Neural crest cell (in vitro differentiated cells): ENCODE measurements around the gene KIAA0753. TPM values are rescaled to one million over a fixed set of nuclear protein-coding genes. Genes with fewer than 3 reads are reported as not detected.

ENCODE experiments used
- DNase-seq: peaks from one replicate; pipeline ENCODE4 v3.0.0; 2021; ENCODE audit warnings: low read depth, mixed read lengths, low spot score
- H3K27ac Mint-ChIP-seq: one replicate; pipeline ENCODE4 v1.8.0; 2021; ENCODE audit warnings: mild to moderate bottlenecking, mixed read lengths; ENCODE audit not compliant: unreplicated experiment
- H3K27me3 Mint-ChIP-seq: 2 replicates; pipeline ENCODE4 v1.8.0; 2021; ENCODE audit warnings: low read depth, mild to moderate bottlenecking, mixed read lengths
- H3K36me3 Mint-ChIP-seq: 2 replicates; pipeline ENCODE4 v1.8.0; 2021; ENCODE audit warnings: low read depth, mild to moderate bottlenecking, mixed read lengths
- H3K4me1 Mint-ChIP-seq: 2 replicates; pipeline ENCODE4 v1.8.0; 2021; ENCODE audit warnings: mixed read lengths
- H3K4me3 Mint-ChIP-seq: one replicate; pipeline ENCODE4 v1.8.0; 2021; ENCODE audit warnings: mild to moderate bottlenecking, mixed read lengths
- H3K9me3 Mint-ChIP-seq: 2 replicates; pipeline ENCODE4 v1.8.0; 2021; ENCODE audit warnings: mixed read lengths
- long read RNA-seq: library from polyadenylated mRNA; unstranded; transcript quantifications from one replicate; pipeline ENCODE4 v2.0.0, GENCODE V29; 2020
- total RNA-seq: library from RNA; stranded (reverse); gene quantifications from 2 replicates; pipeline ENCODE4 v1.2.1, GENCODE V29; 2021
- TF ChIP-seq, protein P1 (sequence below): fragments of 200-600 bp; sonication (generic); conservative IDR thresholded peaks from 2 replicates; pipeline ENCODE4 v1.5.0; 2021; ENCODE audit warnings: antibody characterized with exemption, mild to moderate bottlenecking

Gene KIAA0753
- 42.3 and 44.1 TPM in 2 replicates for total RNA-seq
- long read RNA-seq, full-length matches to known transcripts: 6 of 21 reads
- long read RNA-seq, partial matches to known transcripts: 11 of 21 reads
- long read RNA-seq, other reads (novel, unspliced or antisense): 4 of 21 reads

DNA sequence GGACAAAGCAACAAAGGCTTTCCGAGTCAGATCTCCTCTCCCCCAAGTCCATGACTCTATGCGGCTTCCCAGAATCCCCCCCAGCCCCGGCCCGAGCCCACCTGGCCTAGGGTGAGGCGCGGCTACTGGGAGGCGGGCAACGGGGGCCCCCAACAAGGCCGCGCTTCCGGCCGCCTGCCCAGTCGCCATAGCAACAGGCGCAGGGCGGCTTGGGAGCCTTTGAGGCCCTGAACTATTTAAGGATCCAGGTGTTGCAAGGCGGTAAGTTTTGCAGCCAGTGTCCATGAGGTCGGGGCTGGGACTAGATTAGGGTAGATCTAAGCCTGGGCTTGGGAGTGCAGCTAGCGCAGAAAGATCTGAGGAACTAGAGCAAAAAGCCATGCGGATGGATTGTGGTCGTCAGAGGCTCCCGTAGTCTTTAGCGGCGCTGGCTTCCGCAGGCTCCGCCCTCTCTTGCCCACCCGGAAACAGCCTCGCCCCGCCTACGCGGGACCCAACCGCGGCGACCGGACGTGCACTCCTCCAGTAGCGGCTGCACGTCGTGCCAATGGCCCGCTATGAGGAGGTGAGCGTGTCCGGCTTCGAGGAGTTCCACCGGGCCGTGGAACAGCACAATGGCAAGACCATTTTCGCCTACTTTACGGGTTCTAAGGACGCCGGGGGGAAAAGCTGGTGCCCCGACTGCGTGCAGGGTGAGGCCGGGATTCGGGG lies at the start of gene KIAA0753, which contains the start of gene TXNDC17:
TSS of gene KIAA0753 (minus strand) at position 176 of the 711 bp plus-strand sequence. CDS start 5,608 bp downstream, outside the sequence.
TSS of gene TXNDC17 (plus strand) at position 525 of the 711 bp plus-strand sequence. CDS start at position 548, 23 bp downstream.
- no peaks in the 10 kb centered on the region for H3K27me3 Mint-ChIP-seq
- peak; percentile 91 for DNase-seq
- H3K4me1 Mint-ChIP-seq: peaks cover 30% of the 10 kb centered on the region
- no peaks in the 10 kb centered on the region for H3K9me3 Mint-ChIP-seq
- H3K36me3 Mint-ChIP-seq: no peaks in the 10 kb centered on the region
- TF ChIP-seq, protein P1, sequence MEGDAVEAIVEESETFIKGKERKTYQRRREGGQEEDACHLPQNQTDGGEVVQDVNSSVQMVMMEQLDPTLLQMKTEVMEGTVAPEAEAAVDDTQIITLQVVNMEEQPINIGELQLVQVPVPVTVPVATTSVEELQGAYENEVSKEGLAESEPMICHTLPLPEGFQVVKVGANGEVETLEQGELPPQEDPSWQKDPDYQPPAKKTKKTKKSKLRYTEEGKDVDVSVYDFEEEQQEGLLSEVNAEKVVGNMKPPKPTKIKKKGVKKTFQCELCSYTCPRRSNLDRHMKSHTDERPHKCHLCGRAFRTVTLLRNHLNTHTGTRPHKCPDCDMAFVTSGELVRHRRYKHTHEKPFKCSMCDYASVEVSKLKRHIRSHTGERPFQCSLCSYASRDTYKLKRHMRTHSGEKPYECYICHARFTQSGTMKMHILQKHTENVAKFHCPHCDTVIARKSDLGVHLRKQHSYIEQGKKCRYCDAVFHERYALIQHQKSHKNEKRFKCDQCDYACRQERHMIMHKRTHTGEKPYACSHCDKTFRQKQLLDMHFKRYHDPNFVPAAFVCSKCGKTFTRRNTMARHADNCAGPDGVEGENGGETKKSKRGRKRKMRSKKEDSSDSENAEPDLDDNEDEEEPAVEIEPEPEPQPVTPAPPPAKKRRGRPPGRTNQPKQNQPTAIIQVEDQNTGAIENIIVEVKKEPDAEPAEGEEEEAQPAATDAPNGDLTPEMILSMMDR: no peak
- peak within 1 kb of the TSS; percentile 98 for H3K4me3 Mint-ChIP-seq
- H3K27ac Mint-ChIP-seq: peak within 1 kb of the TSS; percentile 100

DNA sequence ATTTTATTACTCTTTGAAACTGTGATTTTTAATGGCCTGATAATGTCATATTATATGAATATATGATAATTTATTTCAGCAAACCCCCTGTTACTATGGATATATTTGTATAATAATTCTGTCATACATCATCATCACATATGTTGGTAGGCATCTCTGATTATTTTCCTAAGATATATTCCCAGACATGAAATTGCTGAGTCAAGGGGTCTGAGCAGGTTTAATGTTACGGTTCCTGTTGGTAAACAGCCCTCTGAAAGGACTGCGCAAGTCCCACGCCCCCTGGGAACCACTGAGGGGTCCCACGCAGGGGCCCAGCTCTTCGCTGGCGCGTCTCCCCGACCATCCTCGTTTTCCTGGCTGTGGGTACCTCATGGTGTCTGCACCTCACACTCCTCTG lies 48.4 kb upstream of the KIAA0753 start:
- DNase-seq: no peak
- Mint-ChIP-seq H3K27ac (no peak overlapping the region), H3K9me3 (no peaks in the 10 kb centered on the region), H3K4me1 (no peaks in the 10 kb centered on the region), H3K4me3 (no peak overlapping the region), H3K27me3 (peaks cover 40% of the 10 kb centered on the region), H3K36me3 (no peaks in the 10 kb centered on the region)
- TF ChIP-seq, protein P1: no peak

DNA sequence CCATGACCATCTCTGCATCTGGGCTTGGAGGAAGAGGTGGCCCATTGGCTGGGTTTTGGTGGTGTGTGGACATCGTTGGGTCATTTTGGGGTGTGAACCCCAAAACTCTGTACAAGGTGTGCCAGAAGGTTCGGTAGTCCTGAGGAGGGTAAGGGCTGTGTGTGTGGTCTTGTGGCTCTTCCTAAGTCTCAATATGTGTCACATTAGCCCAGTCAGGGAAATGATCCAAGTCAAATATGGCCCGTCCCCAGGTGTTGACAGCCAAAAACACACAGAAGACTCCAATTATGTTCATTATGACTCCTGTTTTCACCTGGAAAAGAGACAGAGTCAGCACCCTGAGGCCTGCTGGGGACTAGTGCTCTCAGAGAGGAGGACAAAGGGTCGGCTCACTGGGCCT lies 45.5 kb upstream of the KIAA0753 start:
- H3K27me3 Mint-ChIP-seq: peaks cover 22% of the 10 kb centered on the region
- no peak overlapping the region for H3K27ac Mint-ChIP-seq
- H3K4me3 Mint-ChIP-seq: no peak overlapping the region
- no peak for DNase-seq
- no peaks in the 10 kb centered on the region for H3K36me3 Mint-ChIP-seq
- TF ChIP-seq, protein P1: no peak
- H3K9me3 Mint-ChIP-seq: peaks cover 2% of the 10 kb centered on the region
- H3K4me1 Mint-ChIP-seq: no peaks in the 10 kb centered on the region

DNA sequence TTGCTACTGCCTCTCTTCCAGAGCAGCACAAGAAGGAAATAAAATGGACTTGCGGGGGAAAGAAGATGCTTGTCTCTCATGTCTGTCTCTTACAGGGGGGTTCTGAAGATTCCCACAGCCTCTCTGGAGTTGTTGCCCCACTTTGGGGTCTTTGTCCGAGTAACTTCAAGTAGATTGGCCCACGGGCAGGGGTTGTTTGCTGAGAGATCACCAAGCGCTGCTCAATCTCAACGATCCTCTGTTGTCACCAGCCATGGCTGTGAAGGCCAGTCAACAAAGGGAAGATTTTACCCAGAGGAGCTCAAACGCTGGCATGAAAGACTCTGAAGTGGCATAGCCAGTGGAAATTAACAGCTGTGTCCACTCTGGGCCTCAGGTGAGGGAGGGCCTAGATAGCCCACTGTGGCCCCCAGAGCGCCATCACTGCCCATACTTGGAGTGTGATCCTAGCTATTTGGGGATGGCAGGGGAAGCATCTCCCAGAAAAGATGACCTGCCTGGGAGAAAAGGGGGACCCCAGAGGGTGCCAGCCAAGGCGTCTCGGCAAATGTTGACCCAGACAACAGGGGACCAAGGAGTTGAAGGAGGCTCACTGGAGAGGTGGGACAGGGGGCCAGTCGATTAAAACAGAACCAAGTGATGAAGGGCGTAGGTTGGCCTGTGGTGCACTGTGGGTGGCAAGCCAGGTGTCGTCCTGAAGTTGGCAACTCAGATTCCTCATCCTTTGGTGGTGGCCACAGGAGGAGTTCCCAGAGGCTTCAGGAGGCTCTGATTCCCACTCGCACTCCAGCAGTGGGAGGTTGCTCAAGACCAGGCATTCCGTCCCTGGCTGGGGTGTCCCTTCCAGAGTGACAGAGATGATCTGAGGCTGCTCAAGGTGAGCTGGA lies 44.6 kb upstream of the KIAA0753 start:
- H3K36me3 Mint-ChIP-seq: no peaks in the 10 kb centered on the region
- no peak for DNase-seq
- no peaks in the 10 kb centered on the region for H3K4me1 Mint-ChIP-seq
- no peak overlapping the region for H3K4me3 Mint-ChIP-seq
- peaks cover 2% of the 10 kb centered on the region for H3K9me3 Mint-ChIP-seq
- H3K27ac Mint-ChIP-seq: no peak overlapping the region
- TF ChIP-seq, protein P1: no peak
- H3K27me3 Mint-ChIP-seq: peaks cover 25% of the 10 kb centered on the region

DNA sequence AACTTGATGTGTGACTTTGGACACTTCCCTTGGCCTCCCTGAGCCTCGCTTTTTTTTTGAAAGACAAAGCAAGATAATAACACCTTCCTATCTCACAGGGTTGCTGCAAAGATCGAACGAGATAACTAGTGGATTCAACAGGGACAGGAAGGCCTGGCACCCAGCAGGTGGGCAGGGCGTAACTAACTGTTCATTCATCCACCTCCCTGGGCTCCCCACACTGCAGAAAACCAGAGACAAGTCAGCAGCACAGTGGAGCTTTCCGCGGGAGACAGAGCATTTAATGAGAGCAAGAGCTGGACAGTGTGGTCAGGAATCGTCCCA lies 43.9 kb upstream of the KIAA0753 start:
- H3K36me3 Mint-ChIP-seq: no peaks in the 10 kb centered on the region
- H3K27ac Mint-ChIP-seq: no peak overlapping the region
- no peak overlapping the region for H3K4me3 Mint-ChIP-seq
- H3K4me1 Mint-ChIP-seq: no peaks in the 10 kb centered on the region
- DNase-seq: no peak
- H3K27me3 Mint-ChIP-seq: peaks cover 28% of the 10 kb centered on the region
- peaks cover 2% of the 10 kb centered on the region for H3K9me3 Mint-ChIP-seq
- TF ChIP-seq, protein P1: no peak
